Measurements from ENCODE around the gene GPR39. TPM values are rescaled to one million over a fixed set of nuclear protein-coding genes. Genes with fewer than 3 reads are reported as not detected.

GPR39 gene
- total RNA-seq, 2 donors from 2014 or later, result not detected

- DNase-seq (ENCODE audit: low spot score) (no peak), ATAC-seq (no peak)
- Mint-ChIP-seq H3K9me3 (peaks cover 20% of the 10 kb centered on the region), H3K4me1 (ENCODE audit: low read depth in 2 of 2) (no peaks in the 10 kb centered on the region), H3K27me3 (no peaks in the 10 kb centered on the region), H3K4me3 (no peak overlapping the region), H3K27ac (no peak overlapping the region), H3K36me3 (no peaks in the 10 kb centered on the region)
Observed at GRCh38 chr2:132632000-132632649, 215.5 kb downstream of the GPR39 start.

- H3K4me1 Mint-ChIP-seq (ENCODE audit: low read depth in 2 of 2), result no peaks in the 10 kb centered on the region
- H3K27me3 Mint-ChIP-seq, result no peaks in the 10 kb centered on the region
- ATAC-seq (no peak), DNase-seq (ENCODE audit: low spot score) (no peak)
- H3K36me3 Mint-ChIP-seq, result no peaks in the 10 kb centered on the region
- peaks cover 24% of the 10 kb centered on the region for H3K9me3 Mint-ChIP-seq
- no peak overlapping the region for H3K4me3 Mint-ChIP-seq
- no peak overlapping the region for H3K27ac Mint-ChIP-seq
Observed at GRCh38 chr2:132633635-132634034, 217.0 kb downstream of the GPR39 start.

- ATAC-seq (no peak), DNase-seq (ENCODE audit: low spot score) (no peak)
- H3K36me3 Mint-ChIP-seq, result no peaks in the 10 kb centered on the region
- peaks cover 14% of the 10 kb centered on the region for H3K9me3 Mint-ChIP-seq
- no peak overlapping the region for H3K27ac Mint-ChIP-seq
- H3K4me3 Mint-ChIP-seq, result no peak overlapping the region
- no peaks in the 10 kb centered on the region for H3K4me1 Mint-ChIP-seq (ENCODE audit: low read depth in 2 of 2)
- H3K27me3 Mint-ChIP-seq, result no peaks in the 10 kb centered on the region
Observed at GRCh38 chr2:132636346-132636745, 219.7 kb downstream of the GPR39 start.

- Mint-ChIP-seq H3K27me3 (no peaks in the 10 kb centered on the region), H3K27ac (no peak overlapping the region), H3K4me3 (no peak overlapping the region), H3K9me3 (peaks cover 12% of the 10 kb centered on the region), H3K4me1 (ENCODE audit: low read depth in 2 of 2) (no peaks in the 10 kb centered on the region), H3K36me3 (no peaks in the 10 kb centered on the region)
- DNase-seq (ENCODE audit: low spot score) (no peak), ATAC-seq (no peak)
Observed at GRCh38 chr2:132638313-132639040, 221.9 kb downstream of the GPR39 start.

GRCh38 chr2:132640116-132640515 is 223.5 kb downstream of the GPR39 start:
- DNase-seq (ENCODE audit: low spot score) (no peak), ATAC-seq (no peak)
- Mint-ChIP-seq H3K27me3 (no peaks in the 10 kb centered on the region), H3K4me1 (ENCODE audit: low read depth in 2 of 2) (no peaks in the 10 kb centered on the region), H3K27ac (no peak overlapping the region), H3K9me3 (peaks cover 7% of the 10 kb centered on the region), H3K4me3 (no peak overlapping the region), H3K36me3 (no peaks in the 10 kb centered on the region)

DNA sequence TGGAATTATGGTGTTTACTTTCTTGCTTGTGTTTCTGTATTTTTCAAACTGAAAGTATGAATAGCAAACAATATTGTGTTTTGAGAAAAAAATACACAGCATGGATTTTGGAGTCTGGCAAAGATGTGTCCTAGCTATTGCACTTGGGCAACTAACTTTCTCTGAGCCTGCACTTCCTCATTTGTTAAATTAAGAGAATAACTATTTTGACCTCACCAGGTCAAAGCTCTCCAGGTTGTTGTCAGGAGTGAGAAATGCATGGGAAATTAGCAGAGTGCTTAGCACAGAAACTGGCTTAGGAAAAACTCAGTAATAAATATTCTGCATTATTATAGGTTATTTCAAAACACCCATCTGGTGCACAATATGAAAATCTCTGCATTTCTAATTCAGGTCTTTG is 225.2 kb downstream of the GPR39 start:
- DNase-seq (ENCODE audit: low spot score), result no peak
- no peak overlapping the region for H3K27ac Mint-ChIP-seq
- no peak for ATAC-seq
- no peaks in the 10 kb centered on the region for H3K27me3 Mint-ChIP-seq
- H3K4me3 Mint-ChIP-seq, result no peak overlapping the region
- no peaks in the 10 kb centered on the region for H3K36me3 Mint-ChIP-seq
- peaks cover 4% of the 10 kb centered on the region for H3K9me3 Mint-ChIP-seq
- H3K4me1 Mint-ChIP-seq (ENCODE audit: low read depth in 2 of 2), result no peaks in the 10 kb centered on the region

GRCh38 chr2:132642415-132642814 is 225.8 kb downstream of the GPR39 start:
- H3K9me3 Mint-ChIP-seq, result peaks cover 4% of the 10 kb centered on the region
- DNase-seq (ENCODE audit: low spot score) (no peak), ATAC-seq (no peak)
- no peaks in the 10 kb centered on the region for H3K4me1 Mint-ChIP-seq (ENCODE audit: low read depth in 2 of 2)
- no peak overlapping the region for H3K27ac Mint-ChIP-seq
- no peaks in the 10 kb centered on the region for H3K27me3 Mint-ChIP-seq
- no peak overlapping the region for H3K4me3 Mint-ChIP-seq
- H3K36me3 Mint-ChIP-seq, result no peaks in the 10 kb centered on the region

GRCh38 chr2:132645176-132645575 is 228.6 kb downstream of the GPR39 start:
- Mint-ChIP-seq H3K4me3 (no peak overlapping the region), H3K27ac (no peak overlapping the region), H3K4me1 (ENCODE audit: low read depth in 2 of 2) (no peaks in the 10 kb centered on the region), H3K9me3 (peaks cover 3% of the 10 kb centered on the region), H3K36me3 (no peaks in the 10 kb centered on the region), H3K27me3 (peaks cover 0 to 7% of the 10 kb centered on the region in 2 donors)
- DNase-seq (ENCODE audit: low spot score), result no peak
- no peak for ATAC-seq

GRCh38 chr2:132645722-132646539 is 229.3 kb downstream of the GPR39 start:
- Mint-ChIP-seq H3K4me1 (ENCODE audit: low read depth in 2 of 2) (no peaks in the 10 kb centered on the region), H3K9me3 (peaks cover 3% of the 10 kb centered on the region), H3K36me3 (no peaks in the 10 kb centered on the region), H3K4me3 (no peak overlapping the region), H3K27me3 (peaks cover 0 to 7% of the 10 kb centered on the region in 2 donors), H3K27ac (no peak overlapping the region)
- no peak for ATAC-seq
- no peak for DNase-seq (ENCODE audit: low spot score)

DNA sequence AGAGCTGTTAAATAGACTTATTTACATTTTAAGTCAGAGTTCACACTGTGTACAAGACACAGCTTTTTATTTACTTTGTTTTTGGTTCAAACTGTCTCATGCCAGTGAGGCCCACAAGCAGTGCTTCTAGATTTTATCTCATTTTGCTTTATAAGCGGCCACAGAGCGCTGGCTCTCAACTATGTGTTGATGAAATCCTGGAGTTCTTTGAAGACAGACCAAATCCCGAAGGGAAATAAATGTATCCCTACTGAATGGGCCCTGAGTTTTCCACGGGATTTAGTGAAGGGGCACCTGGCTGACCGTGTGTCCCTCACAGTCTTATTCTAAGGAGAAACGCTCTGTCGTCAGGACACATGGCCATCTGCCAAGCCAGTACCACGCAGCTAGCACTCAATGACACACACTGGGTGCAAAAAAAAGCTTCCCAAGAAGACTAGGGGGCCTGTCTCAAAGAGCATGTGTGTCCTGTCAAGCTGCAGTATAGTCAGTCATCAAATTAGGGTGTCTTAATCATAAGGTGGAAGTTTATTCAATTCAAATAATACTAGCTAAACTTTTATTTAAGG is 230.0 kb downstream of the GPR39 start:
- no peak for ATAC-seq
- Mint-ChIP-seq H3K27me3 (peaks cover 0 to 7% of the 10 kb centered on the region in 2 donors), H3K36me3 (no peaks in the 10 kb centered on the region), H3K4me1 (ENCODE audit: low read depth in 2 of 2) (no peaks in the 10 kb centered on the region), H3K4me3 (no peak overlapping the region), H3K9me3 (peaks cover 3% of the 10 kb centered on the region), H3K27ac (no peak overlapping the region)
- no peak for DNase-seq (ENCODE audit: low spot score)

DNA sequence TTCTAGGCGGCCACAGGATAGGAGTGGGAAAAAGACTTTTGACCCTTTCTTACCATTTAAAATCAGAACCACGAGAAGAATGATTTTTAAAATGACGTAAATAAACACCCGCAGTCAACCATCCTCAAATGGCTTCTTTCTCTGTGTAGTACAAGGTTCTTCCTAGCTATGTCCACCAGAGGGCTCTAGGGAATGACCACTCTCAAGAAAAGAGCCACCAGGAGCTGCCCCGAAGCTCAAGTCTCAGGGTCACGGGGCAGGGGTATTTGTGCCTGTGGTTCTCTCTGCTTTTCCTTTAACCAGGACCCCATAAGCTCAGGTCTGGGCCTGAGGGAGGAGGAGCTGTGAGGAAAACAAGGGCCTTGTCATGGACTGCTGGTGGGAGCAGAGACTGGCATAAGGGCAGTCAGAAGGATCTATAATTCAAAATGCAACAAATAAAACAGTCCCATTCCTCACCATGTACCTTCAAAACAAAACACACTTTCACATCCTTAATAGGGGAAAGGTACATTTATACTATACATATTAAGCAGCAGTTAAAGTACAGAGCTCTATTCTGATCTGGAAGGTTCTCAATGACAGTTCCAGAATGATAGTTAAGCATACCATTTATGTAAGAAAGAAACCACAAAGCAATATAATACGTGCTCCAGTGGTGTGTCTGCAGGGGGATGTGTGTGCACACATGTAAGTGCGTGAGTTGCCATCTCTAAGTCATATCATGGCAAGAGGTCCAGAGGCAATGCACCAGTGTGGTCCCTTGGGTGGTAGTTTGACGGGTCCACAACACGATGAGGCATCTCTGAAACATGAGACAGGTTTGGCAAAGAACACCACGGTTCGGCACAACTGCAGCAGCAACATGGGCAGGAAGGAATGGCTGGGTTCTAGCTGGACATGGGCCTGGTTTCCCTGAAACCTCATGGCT is 234.8 kb downstream of the GPR39 start:
- Mint-ChIP-seq H3K4me3 (no peak overlapping the region), H3K9me3 (peaks cover 3% of the 10 kb centered on the region), H3K27ac (no peak overlapping the region), H3K4me1 (ENCODE audit: low read depth in 2 of 2) (no peaks in the 10 kb centered on the region), H3K36me3 (no peaks in the 10 kb centered on the region), H3K27me3 (peaks cover 0 to 7% of the 10 kb centered on the region in 2 donors)
- ATAC-seq (no peak), DNase-seq (ENCODE audit: low spot score) (no peak)

GRCh38 chr2:132652474-132652873 is 235.9 kb downstream of the GPR39 start:
- no peaks in the 10 kb centered on the region for H3K36me3 Mint-ChIP-seq
- peaks cover 3% of the 10 kb centered on the region for H3K9me3 Mint-ChIP-seq
- DNase-seq (ENCODE audit: low spot score) (no peak), ATAC-seq (no peak)
- H3K4me1 Mint-ChIP-seq (ENCODE audit: low read depth in 2 of 2), result no peaks in the 10 kb centered on the region
- no peak overlapping the region for H3K27ac Mint-ChIP-seq
- H3K4me3 Mint-ChIP-seq, result no peak overlapping the region
- H3K27me3 Mint-ChIP-seq, result peaks cover 0 to 7% of the 10 kb centered on the region in 2 donors

- DNase-seq (ENCODE audit: low spot score) (no peak), ATAC-seq (no peak)
- no peaks in the 10 kb centered on the region for H3K36me3 Mint-ChIP-seq
- H3K4me3 Mint-ChIP-seq, result no peak overlapping the region
- H3K4me1 Mint-ChIP-seq (ENCODE audit: low read depth in 2 of 2), result no peaks in the 10 kb centered on the region
- H3K9me3 Mint-ChIP-seq, result no peaks in the 10 kb centered on the region
- no peak overlapping the region for H3K27ac Mint-ChIP-seq
- no peaks in the 10 kb centered on the region for H3K27me3 Mint-ChIP-seq
Observed at GRCh38 chr2:132654335-132654734, 237.7 kb downstream of the GPR39 start.

Measured in natural killer cell treated with Interleukin-12 subunit alpha and Interleukin-12 subunit beta and Interleukin-15 and Interleukin-18, amount 100 ng/mL, for 72 hours (primary cell).